ENCODE data around the gene WFS1. TPM values are rescaled to one million over a fixed set of nuclear protein-coding genes. Genes with fewer than 3 reads are reported as not detected.

The WFS1 gene
- total RNA-seq (100 to 1,000 TPM in 5 of 7 donors, 10 to 100 TPM in 2; 57.4 to 174 (median 140) TPM), polyA plus RNA-seq (100 to 1,000 TPM in 1 of 2 donors, 10 to 100 TPM in 1; 33.2 to 111 TPM)
- long read RNA-seq, donor 1, transcript WFS1-206 (2 exons, 570 nt) = minor isoform, 25 of 695 reads
- long read RNA-seq, donor 1, transcript WFS1-201 (8 exons, 3,640 nt) = major isoform, 227 of 695 reads
- long read RNA-seq, donor 1, transcript WFS1-202 (8 exons, 3,255 nt) = minor isoform, 53 of 695 reads
- long read RNA-seq, donor 1, transcript WFS1-204 (3 exons, 587 nt) = minor isoform, 20 of 695 reads
- long read RNA-seq, donor 1, partial matches to known transcripts = 352 of 695 reads
- long read RNA-seq, donor 1, other reads (novel, unspliced or antisense) = 16 of 695 reads
- long read RNA-seq, donor 2, transcript WFS1-202 (8 exons, 3,255 nt) = minor isoform, 5 of 28 reads
- long read RNA-seq, donor 2, transcript WFS1-201 (8 exons, 3,640 nt) = major isoform, 22 of 28 reads
- long read RNA-seq, donor 2, partial matches to known transcripts = 0 of 28 reads
- long read RNA-seq, donor 2, other reads (novel, unspliced or antisense) = 0 of 28 reads
- long read RNA-seq, donor 3, transcript WFS1-201 (8 exons, 3,640 nt) = major isoform, 327 of 650 reads
- long read RNA-seq, donor 3, transcript WFS1-205 (5 exons, 3,655 nt) = minor isoform, 5 of 650 reads
- long read RNA-seq, donor 3, transcript WFS1-202 (8 exons, 3,255 nt) = minor isoform, 77 of 650 reads
- long read RNA-seq, donor 3, transcript WFS1-206 (2 exons, 570 nt) = minor isoform, 17 of 650 reads
- long read RNA-seq, donor 3, partial matches to known transcripts = 197 of 650 reads
- long read RNA-seq, donor 3, other reads (novel, unspliced or antisense) = 26 of 650 reads

DNA sequence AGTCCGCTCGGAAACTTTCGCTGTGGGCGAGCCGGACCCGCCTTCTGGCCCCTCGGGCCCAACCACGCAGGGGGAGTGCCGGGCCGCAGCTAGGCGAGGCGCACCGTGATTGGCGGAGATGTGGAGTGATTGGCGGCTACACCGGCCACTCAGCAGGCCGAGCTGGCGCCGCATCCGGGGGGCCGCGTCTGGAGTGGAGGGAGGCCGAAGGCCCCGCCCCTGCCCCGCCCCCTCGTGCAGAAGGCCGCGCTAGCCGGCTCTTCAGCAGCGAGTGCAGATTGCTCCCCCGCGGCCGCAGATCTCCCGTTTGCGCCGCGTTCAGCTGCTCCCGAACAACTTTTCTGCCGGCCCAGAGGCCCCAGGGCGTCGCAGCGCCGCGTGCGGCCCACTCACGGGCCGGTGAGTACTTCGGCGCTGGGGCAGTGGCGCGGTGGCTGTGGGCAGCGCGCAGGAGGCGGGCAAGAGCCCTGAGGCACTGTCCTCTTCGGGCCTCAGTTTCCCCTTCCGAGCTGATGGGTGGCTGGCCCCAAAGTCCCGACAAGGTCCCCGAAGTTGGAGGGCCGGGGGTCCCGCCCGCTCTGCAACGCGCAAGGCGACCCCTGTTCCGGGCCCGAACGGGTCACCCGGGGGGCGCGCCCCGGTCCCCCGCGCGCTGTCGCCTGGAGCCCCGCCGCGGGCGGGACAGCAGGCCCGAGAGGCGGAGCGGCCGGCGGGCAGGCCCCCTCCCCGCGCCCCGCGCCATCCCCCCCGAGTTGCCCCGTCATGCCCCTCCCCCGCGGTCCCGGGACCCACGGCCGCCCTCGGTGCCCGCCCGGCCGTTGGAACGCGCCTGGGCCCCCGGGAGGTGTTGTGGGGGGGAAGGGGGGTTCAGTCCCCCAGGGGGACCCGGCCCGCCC, at the start of gene WFS1:
TSS of gene WFS1 (plus strand) at position 235 of the 896 bp plus-strand sequence. CDS start 7,606 bp downstream, outside the sequence.
- intact Hi-C loops (cut with DNase I) = loop anchor here in 1 of 4 donors (10.0 kb wide), 1 partner anchor 515 kb away; the partner anchor contains the start of gene KIAA0232
- TF ChIP-seq POLR2A (IDR thresholded peaks at IDR 0.05) = peak; percentile 76
- TF ChIP-seq EP300 (IDR thresholded peaks at IDR 0.05) = no peak
- TF ChIP-seq, protein P1, sequence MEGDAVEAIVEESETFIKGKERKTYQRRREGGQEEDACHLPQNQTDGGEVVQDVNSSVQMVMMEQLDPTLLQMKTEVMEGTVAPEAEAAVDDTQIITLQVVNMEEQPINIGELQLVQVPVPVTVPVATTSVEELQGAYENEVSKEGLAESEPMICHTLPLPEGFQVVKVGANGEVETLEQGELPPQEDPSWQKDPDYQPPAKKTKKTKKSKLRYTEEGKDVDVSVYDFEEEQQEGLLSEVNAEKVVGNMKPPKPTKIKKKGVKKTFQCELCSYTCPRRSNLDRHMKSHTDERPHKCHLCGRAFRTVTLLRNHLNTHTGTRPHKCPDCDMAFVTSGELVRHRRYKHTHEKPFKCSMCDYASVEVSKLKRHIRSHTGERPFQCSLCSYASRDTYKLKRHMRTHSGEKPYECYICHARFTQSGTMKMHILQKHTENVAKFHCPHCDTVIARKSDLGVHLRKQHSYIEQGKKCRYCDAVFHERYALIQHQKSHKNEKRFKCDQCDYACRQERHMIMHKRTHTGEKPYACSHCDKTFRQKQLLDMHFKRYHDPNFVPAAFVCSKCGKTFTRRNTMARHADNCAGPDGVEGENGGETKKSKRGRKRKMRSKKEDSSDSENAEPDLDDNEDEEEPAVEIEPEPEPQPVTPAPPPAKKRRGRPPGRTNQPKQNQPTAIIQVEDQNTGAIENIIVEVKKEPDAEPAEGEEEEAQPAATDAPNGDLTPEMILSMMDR (IDR thresholded peaks at IDR 0.05) = no peak
- H3K9me3 ChIP-seq = no peaks in the 10 kb centered on the region
- peaks cover 34% of the 10 kb centered on the region for H3K4me1 ChIP-seq (ENCODE audit: insufficient read depth)
- WGBS, 3 donors = 0% methylated on average over 47 to 104 of the region's 104 CpGs
- H3K4me3 ChIP-seq = peak within 1 kb of the TSS; percentile 96
- H3K36me3 ChIP-seq = no peaks in the 10 kb centered on the region
- peak; percentile 99 to 100 (median 99) for DNase-seq
- peak within 1 kb of the TSS; percentile 71 to 82 for H3K27ac ChIP-seq
- no peaks in the 10 kb centered on the region for H3K27me3 ChIP-seq

GRCh38 chr4:6221301-6221850, 48.3 kb upstream of the WFS1 start:
- no peak overlapping the region for H3K27ac ChIP-seq
- TF ChIP-seq, protein P1 (IDR thresholded peaks at IDR 0.05) = no peak
- TF ChIP-seq POLR2A (IDR thresholded peaks at IDR 0.05) (no peak), EP300 (IDR thresholded peaks at IDR 0.05) (no peak)
- peaks cover 0 to 5% of the 10 kb centered on the region in 2 donors for H3K9me3 ChIP-seq
- H3K36me3 ChIP-seq = no peaks in the 10 kb centered on the region
- intact Hi-C loops (cut with DNase I) = no loop called here
- H3K4me3 ChIP-seq = no peak overlapping the region
- DNase-seq = no peak
- WGBS, 3 donors = 11 to 17% (median 13%) methylated on average over 16 of the region's 16 CpGs
- H3K27me3 ChIP-seq = no peaks in the 10 kb centered on the region
- H3K4me1 ChIP-seq (ENCODE audit: insufficient read depth) = peaks cover 1% of the 10 kb centered on the region

- peak; percentile 29 to 59 (median 51) for DNase-seq
- intact Hi-C loops (cut with DNase I) = no loop called here
- Histone ChIP-seq H3K27me3 (no peaks in the 10 kb centered on the region), H3K4me1 (ENCODE audit: insufficient read depth) (peaks cover 1% of the 10 kb centered on the region), H3K36me3 (no peaks in the 10 kb centered on the region), H3K9me3 (peaks cover 0 to 5% of the 10 kb centered on the region in 2 donors), H3K27ac (no peak overlapping the region), H3K4me3 (no peak overlapping the region)
- WGBS, 3 donors = 7 to 16% (median 9%) methylated on average over 31 to 84 of the region's 84 CpGs
- TF ChIP-seq POLR2A (IDR thresholded peaks at IDR 0.05) (no peak), EP300 (IDR thresholded peaks at IDR 0.05) (no peak)
- TF ChIP-seq, protein P1 (IDR thresholded peaks at IDR 0.05) = no peak
These were observed 47.5 kb upstream of the WFS1 start for GRCh38 chr4:6221851-6222760.
